Left renal cortex interstitium (tissue), 4 donors: ENCODE data around the gene CUL9. TPM values are rescaled to one million over a fixed set of nuclear protein-coding genes. Genes with fewer than 3 reads are reported as not detected.

Experiments used
- DNase-seq, 4 donors: peaks; one replicate each; pipeline ENCODE4 v3.0.0-alpha.2; 2013; ENCODE audit warnings: low read depth in 4 of 4, low spot score in 2 of 4, missing footprints in 1 of 4
- polyA plus RNA-seq, 4 donors: library from polyadenylated mRNA; unstranded; fragments of 120-200 nt; gene quantifications; one replicate each; pipeline ENCODE4 v1.2.1, GENCODE V29; 2013; ENCODE audit not compliant: insufficient read length in 4 of 4

Gene CUL9
- polyA plus RNA-seq, 4 donors = 27.5 to 52.0 (median 39.8) TPM

DNA sequence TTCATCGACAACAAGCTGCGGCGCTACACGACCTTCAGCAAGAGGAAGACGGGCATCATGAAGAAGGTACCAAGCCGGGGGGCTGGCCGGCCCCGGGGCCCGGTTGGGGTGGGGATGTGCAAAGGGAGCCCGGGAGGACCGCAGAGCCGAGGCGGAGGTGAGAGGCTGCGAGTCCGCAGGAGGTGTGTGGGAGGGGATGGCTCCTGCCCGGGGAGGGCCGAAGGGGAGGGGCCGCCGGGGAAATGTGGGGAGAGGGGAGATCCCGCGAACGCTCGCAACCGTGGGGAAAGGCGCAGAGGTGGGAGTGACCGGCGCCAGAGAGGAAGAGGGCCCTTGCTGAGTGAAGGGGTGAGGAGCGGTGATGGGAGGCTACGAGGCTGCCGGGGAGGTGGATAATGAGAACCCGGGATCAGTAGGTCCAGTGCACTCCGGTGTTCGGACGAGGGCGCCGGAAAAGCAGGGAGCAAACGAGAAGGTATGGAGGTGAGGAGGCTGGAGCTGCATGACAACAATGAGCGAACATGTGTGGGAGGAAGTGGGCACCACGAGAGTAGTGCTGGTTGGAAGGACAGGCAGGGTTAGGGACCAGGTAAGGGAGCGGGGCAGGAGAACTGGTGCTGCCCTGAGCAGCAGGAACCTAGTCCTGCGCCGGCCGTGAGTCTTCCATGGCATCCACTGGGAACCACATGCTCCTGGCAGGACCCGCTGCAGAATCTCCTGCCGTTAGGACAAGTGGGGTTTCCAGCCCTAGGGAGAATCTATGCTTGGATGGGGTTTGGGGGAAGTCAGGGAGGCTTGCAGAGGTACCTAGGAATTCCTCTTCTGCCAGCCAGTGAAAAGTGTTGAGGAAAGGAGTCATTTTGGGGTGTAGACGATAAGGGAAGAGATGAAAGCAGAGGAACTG, 9.6 kb upstream of the CUL9 start:
- DNase-seq = no peak

DNA sequence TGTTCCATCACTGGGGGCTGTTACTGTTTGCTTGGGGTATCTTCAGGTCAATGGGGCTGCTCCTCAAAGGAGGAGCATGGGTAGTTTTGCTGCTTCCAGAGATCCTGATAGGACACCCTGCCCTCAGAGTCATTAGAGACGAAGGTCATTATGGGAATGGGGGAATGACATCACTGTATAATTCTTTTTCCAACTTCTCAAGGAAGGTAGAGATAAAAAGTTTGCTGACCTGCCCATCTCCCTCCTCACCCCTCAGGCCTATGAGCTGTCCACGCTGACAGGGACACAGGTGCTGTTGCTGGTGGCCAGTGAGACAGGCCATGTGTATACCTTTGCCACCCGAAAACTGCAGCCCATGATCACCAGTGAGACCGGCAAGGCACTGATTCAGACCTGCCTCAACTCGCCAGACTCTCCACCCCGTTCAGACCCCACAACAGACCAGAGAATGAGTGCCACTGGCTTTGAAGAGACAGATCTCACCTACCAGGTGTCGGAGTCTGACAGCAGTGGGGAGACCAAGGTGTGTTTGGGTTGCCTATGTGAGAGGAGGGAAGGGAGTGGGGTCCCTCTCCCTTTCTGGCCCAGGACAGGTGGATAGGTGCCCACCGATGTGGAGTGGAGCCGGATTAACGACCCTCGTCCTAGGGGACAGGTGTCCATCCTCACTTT, 8.3 kb upstream of the CUL9 start:
- DNase-seq = no peak

DNA sequence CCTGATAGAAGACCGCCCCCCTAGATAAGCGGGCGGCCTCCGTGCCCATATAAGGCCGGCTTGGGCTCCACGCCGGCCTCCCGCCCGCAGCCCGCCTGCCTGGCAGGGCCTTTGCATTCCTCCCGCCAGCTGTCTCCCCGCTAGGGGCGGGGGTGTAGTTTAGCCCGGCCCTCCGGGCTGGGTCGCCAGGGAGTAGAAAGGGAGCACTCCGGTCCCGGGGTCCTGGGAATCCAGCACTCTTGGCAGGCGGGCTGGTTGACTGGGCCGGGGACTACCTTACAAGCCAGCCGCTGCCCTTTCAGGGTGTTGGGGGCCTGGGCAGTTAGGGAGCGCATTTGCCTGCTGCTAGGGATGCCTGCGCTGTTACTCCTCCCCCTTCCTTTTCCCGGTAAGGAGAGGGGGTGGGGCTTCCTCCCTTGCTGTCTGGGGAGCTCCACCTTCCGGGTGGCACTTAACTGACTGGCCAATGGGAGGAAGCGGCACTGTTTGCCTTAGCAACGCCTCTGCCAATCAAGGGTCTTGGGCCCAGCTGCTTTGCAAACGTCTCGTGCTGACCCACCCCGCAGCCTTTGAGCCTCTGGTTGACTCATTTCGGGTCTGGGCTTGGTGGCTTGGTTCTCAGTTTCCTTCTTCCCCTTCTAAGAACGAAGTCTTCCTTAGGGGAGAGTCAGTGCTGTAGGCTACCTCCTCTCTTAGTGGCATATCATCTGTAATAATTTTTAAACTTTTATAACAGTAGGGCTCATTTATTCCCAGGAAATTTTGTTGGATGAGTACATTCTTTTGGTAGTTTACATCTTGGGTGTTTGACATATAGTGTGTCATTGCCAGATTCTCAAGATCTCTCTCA, 7.5 kb upstream of the CUL9 start:
- DNase-seq = peak; percentile 93 to 97 (median 96)

GRCh38 chr6:43175676-43176422, 6.1 kb upstream of the CUL9 start:
- no peak for DNase-seq

GRCh38 chr6:43176423-43176786, 5.6 kb upstream of the CUL9 start:
- no peak for DNase-seq

- no peak for DNase-seq
Measured at GRCh38 chr6:43178150-43178549, 3.8 kb upstream of the CUL9 start.

DNA sequence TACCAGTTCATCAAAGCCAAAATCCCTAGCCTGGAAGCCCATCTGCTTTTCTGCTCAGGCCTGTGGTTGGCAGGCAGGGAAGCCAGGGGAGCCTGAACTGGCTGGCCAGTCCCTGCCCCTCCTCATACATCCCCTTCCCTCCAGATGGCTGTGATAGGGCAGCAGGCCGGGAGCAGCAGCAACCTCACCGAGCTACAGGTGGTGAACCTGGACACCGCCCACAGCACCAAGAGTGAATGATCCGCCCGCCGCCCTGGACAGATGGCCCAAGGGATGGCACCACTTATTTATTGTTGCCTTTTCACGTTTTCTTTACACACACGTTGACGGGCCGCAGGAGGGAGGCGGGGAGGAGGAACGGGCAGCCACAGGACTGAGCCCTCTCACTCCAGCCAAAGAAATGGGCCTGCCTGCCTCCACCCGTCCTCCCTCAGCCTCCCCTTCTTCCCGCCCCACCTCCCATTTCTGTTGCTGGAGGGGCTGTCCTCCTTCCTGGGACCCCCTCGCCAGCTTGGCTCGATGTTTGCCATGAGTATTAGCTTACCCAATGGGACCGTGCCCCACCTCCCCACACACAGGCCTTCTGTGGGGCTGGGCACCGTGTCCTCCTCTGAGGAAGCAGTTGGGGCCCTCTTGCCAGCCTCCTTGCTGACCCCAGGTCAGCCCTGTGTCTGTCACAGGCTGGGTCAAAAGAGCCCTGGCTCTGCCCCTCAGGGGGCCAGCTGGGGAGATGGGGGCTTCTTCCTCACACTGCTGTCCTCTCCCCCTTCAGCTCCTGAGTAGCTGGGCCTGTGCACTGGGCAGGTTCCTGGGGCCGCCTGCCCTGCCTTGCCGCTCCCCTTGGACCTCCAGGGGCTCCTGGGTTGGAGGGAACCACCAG, 2.8 kb upstream of the CUL9 start:
- DNase-seq = no peak

DNA sequence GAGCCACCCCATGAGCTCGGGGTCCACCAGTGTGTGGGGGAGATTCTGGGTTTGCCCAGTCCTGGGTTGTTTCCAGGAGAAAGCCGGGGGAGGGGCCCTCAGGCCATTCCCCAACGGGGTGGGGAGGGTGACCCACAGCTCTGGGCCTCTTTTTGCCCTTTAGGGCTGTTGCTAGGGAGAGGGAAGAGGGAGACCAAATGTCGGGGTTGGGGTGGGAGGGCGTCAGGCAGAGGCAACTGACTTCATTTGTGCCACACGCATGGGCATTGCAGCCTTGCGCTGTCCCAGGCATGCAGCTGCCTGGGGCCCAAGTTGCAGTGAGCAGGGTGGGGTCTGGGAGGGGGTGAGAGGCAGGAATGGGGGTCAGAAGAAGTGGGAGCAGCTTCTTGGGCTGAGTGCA, 1.9 kb upstream of the CUL9 start:
- no peak for DNase-seq

DNA sequence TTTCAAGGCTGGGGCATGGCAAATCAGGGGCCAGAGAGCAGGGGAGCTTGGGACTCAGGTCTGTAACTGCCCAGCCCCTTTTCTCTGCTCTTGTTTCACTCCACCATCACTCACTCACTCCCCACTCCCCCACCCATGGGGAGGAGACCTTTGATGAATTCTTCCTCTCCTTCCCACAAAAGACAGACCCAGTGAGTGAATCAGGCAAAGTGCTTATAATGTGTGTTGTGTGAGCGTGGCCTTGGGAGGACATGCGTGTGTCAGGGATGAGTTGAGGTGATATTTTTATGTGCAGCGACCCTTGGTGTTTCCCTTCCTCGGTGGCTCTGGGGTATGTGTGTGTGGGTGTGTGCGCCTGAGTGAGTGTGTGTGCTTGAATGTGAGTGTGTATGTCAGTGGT, 1.0 kb upstream of the CUL9 start:
- DNase-seq = no peak

DNA sequence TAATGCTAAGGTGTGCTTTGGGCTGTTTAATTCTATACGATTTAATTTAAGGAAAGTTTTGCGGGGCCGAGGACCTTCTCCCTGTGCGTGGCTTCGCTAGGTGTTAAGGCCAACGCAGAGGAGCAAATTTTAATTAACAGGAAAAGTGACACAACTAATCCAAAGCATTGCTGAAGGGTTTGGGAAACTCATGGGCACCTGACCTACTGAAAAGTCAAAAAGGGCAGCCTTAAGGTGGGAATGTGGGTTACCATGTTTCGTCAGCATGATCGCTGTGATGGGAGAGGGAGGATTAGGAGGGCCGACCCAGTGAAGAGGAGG, 415 bp upstream of the CUL9 start:
- DNase-seq = no peak

GRCh38 chr6:43183441-43183840, 1.4 kb downstream of the CUL9 start:
- DNase-seq = no peak

GRCh38 chr6:43184268-43184985, 2.4 kb downstream of the CUL9 start:
- no peak for DNase-seq

DNA sequence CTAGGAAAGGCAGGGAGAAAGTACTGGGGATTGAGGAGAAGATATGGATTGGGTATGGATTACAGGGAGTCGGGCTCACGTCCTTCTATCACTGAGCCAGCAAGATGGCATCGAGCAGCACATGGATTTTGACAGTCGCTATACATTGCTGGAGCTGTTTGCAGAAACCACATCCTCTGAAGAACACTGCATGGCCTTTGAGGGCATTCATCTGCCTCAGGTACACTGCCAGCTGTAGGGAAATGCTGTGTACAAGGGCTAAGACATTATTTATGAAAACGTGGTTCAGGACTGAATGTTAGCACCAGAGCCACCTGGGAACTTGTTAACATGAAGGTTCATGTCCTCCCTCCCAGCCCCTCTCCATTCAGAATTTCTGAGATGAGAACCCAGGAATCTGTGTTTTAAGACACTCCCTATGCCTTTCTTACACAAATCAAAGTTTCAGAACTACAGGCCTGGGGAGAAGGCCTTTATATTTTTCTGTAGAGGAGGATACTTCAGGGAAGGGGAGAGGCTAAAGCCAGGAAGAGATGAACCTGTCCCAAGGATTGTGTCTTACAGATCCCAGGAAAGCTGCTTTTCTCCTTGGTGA, 3.5 kb downstream of the CUL9 start:
- no peak for DNase-seq

DNA sequence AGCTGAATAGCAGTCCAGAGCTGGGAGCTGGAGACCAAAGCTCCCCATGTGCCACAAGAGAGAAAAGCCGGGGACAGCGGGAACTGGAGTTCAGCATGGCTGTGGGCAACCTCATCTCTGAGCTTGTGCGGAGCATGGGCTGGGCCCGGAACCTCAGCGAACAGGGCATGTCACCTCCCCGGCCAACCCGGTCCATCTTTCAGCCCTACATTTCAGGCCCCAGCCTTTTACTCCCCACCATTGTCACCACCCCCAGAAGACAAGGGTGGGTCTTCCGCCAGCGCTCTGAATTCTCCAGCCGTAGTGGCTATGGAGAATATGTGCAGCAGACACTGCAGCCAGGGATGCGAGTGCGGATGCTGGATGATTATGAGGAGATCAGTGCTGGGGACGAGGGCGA, 4.0 kb downstream of the CUL9 start:
- DNase-seq = no peak

DNA sequence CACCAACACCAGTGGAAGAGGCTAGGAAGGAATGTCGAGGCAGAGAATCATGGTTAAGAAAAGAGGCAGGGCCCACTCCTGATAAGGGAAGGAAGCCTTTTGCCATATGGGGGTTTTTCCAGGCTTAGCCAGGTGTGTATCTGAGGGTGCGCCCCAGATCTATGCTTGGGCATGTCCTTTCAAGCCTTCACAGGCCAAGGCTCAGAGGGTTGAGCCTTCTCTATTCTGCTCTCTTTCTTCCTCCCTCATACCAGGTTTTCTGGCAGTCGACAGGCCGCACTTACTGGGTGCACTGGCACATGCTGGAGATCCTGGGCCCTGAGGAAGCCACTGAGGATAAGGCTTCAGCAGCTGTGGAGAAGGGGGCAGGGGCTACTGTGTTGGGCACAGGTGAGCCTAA, 4.7 kb downstream of the CUL9 start:
- DNase-seq = no peak

DNA sequence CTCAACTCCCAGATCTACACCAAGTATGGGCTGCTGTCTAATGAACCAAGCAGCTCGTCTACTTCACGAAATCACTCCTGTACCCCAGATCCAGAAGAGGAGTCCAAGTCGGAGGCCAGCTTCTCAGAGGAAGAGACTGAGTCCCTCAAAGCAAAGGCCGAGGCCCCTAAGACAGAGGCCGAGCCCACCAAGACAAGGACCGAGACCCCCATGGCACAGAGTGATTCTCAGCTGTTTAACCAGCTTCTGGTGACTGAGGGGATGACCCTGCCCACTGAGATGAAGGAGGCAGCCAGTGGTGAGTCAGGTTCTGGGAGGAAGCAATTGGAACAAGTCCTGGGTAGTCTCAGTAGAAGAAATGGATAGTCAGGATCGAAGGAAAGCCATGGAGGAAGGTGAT, 5.8 kb downstream of the CUL9 start:
- no peak for DNase-seq

DNA sequence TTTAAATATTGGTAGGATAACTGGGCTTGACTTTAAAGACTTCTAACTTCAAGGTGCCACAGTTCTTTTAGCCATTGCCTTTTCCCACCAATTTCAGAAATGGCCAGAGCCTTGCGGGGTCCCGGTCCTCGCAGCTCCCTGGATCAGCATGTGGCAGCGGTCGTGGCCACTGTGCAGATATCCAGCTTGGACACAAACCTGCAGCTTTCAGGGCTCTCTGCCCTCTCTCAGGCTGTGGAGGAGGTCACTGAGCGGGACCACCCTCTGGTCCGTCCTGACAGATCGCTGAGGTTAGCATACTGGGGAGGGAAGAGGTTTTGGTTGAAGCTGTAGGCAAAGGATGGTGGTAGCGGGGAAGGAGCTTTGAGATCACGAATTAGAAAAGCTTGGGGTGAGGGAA, 6.4 kb downstream of the CUL9 start:
- no peak for DNase-seq

DNA sequence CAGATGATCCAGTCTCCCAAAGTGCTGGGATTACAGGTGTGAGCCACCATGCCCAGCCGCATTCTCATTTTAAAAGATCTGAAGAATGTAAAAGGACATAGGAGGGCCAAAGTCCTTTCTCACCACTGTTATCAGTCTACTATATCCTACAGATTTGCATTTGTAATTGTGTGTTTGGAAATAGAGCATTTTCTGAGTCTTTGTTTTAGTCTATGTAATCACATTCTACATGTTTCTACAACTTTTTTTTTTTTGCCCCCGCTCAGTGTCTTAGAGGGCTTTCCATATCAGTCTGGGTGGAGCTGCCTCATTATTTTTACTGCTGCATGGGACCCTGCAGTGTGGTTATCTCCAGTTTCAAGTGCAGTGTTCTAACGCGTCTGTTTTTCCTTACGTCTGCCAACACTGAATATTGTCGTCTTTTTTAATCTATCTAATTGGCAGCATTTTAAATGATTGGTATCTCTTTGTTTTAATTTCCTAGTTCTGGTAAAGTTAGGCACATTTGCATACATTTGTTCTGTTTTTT, 7.8 kb downstream of the CUL9 start:
- no peak for DNase-seq

- no peak for DNase-seq
Measured at GRCh38 chr6:43192911-43193310, 10.9 kb downstream of the CUL9 start.
